Pancreas (tissue), 10 donors: ENCODE measurements around the gene GAB1. TPM values are rescaled to one million over a fixed set of nuclear protein-coding genes. Genes with fewer than 3 reads are reported as not detected.

Experiments
- ATAC-seq, 4 donors: fragments of 200-7000 bp; cut with Tn5 transposase; one replicate each; pipeline versions ENCODE4 v1.8.0 to v1.9.1; 2020; ENCODE audit warnings: mild to moderate bottlenecking in 4 of 4, moderate library complexity in 4 of 4
- DNase-seq, 6 donors: peaks; one replicate each; pipeline ENCODE4 v3.0.0-alpha.2; 2020
- FAIRE-seq: peaks from 2 replicates; lab custom pipeline; 2012; peaks lifted over from hg19 to GRCh38; lab: Jason Lieb, UNC
- H3K27ac ChIP-seq, 4 donors: fragments of 200-600 bp; sonication (generic); 1 replicate in 3 of 4; 2 replicates in 1 of 4; pipeline versions ENCODE4 v1.5.0 to v1.8.0; 2020
- H3K27me3 ChIP-seq, 4 donors: fragments of 200-600 bp; one replicate each; pipeline ENCODE4 v1.8.0; 2021
- H3K36me3 ChIP-seq, 3 donors: fragments of 200-600 bp; sonication (generic) in 1 of 3; one replicate each; pipeline versions ENCODE4 v1.5.0 to v1.8.0; 2020 to 2021
- H3K4me1 ChIP-seq, 3 donors: fragments of 200-600 bp; one replicate each; pipeline ENCODE4 v1.8.0; 2021
- H3K4me3 ChIP-seq, 4 donors: fragments of 200-600 bp; sonication (generic) in 2 of 4; one replicate each; pipeline versions ENCODE4 v1.5.0 to v1.8.0; 2020 to 2021
- H3K9me3 ChIP-seq, 4 donors: fragments of 200-600 bp; one replicate each; pipeline ENCODE4 v1.8.0; 2021
- CTCF ChIP-seq, 4 donors: fragments of 200-600 bp; sonication (generic) in 3 of 4; IDR thresholded peaks; one replicate each; pipeline versions ENCODE4 v1.5.0 to v1.8.0; 2021; ENCODE audit warnings: antibody characterized with exemption in 4 of 4
- WGBS, 2 donors: extraction: QIAGEN DNeasy Blood & Tissue Kit; methylation state at CpG; one replicate each; pipeline ENCODE4 v1.1.7; 2013; 5-methylcytosine and 5-hydroxymethylcytosine counted together
- intact Hi-C, 3 donors: fragments of 100-400 bp; cut with DNase I; formaldehyde crosslinking; loops; one replicate each; pipeline versions ENCODE4 v1.11.1 to v1.14.2; 2022
- polyA plus RNA-seq, 2 donors: library from polyadenylated mRNA; stranded (reverse); fragments of 200-250 nt; gene quantifications; one replicate each; pipeline ENCODE4 v1.2.3, GENCODE V29; 2013
- total RNA-seq, 6 donors: library from RNA; stranded (reverse); fragmentation: NEBNext Ultra II Directional in 4 of 6; extraction: Animal tissue kit (Norgen Biotek cat#: 25700) in 4 of 6; gene quantifications; one replicate each; pipeline versions ENCODE4 v1.2.1 to v1.2.4, GENCODE V29; 2021 to 2023
- donor health status: healthy with polysubstance abuse.
- donor health status: DM: no; HTN: no; CAD: no; lungs with moderate emphysema.
- donor health status: DM: no; HTN: no; CAD: no.
- donor health status: control.
- donor health status: control.
- donor health status: Bipolar disorder and iron deficiency.
- donor health status: DM: yes; HTN: yes; CAD: no.
- donor health status: DM: no; HTN: no; CAD: no.
- donor health status: DM: no; HTN: no; CAD: no.
- donor health status: DM: yes; HTN: yes; CAD: no.

Gene GAB1
- total and polyA plus RNA-seq, 8 donors = 3.0 to 21.2 (median 9.9) TPM

- TF ChIP-seq CTCF (IDR thresholded peaks at IDR 0.05) = no peak
- ATAC-seq = no peak
These were observed 23.2 kb upstream of the GAB1 start for GRCh38 chr4:143313521-143313920.

GRCh38 chr4:143313996-143314395 is 22.7 kb upstream of the GAB1 start:
- DNase-seq = no peak
- no peak overlapping the region for H3K27ac ChIP-seq
- H3K27me3 ChIP-seq = no peaks in the 10 kb centered on the region
- H3K9me3 ChIP-seq = no peaks in the 10 kb centered on the region
- H3K36me3 ChIP-seq = no peaks in the 10 kb centered on the region
- no peak for TF ChIP-seq CTCF (IDR thresholded peaks at IDR 0.05)
- FAIRE-seq = no peak
- no peak for ATAC-seq
- intact Hi-C loops = no loop called here
- H3K4me3 ChIP-seq = no peak overlapping the region
- no peaks in the 10 kb centered on the region for H3K4me1 ChIP-seq

More at GRCh38 chr4:143313521-143313920, 23.2 kb upstream of the GAB1 start:
- no peaks in the 10 kb centered on the region for H3K27me3 ChIP-seq
- H3K4me1 ChIP-seq = no peaks in the 10 kb centered on the region
- no peak overlapping the region for H3K4me3 ChIP-seq
- DNase-seq = no peak
- no peak for FAIRE-seq
- no peaks in the 10 kb centered on the region for H3K9me3 ChIP-seq
- H3K27ac ChIP-seq = no peak overlapping the region
- intact Hi-C loops = no loop called here
- no peaks in the 10 kb centered on the region for H3K36me3 ChIP-seq
- 83 to 90% methylated on average over 1 of the region's 1 CpG for WGBS, 2 donors

GRCh38 chr4:143320113-143320512 is 16.6 kb upstream of the GAB1 start:
- H3K4me3 ChIP-seq = no peak overlapping the region
- DNase-seq (no peak), ATAC-seq (no peak), FAIRE-seq (no peak)
- no peaks in the 10 kb centered on the region for H3K36me3 ChIP-seq
- TF ChIP-seq CTCF (IDR thresholded peaks at IDR 0.05) = no peak
- H3K9me3 ChIP-seq = no peaks in the 10 kb centered on the region
- no peaks in the 10 kb centered on the region for H3K4me1 ChIP-seq
- WGBS, 2 donors = 28 to 29% methylated on average over 1 of the region's 1 CpG
- no peak overlapping the region for H3K27ac ChIP-seq
- intact Hi-C loops = no loop called here
- no peaks in the 10 kb centered on the region for H3K27me3 ChIP-seq

GRCh38 chr4:143326735-143327134 is 9.9 kb upstream of the GAB1 start:
- intact Hi-C loops = no loop called here
- no peak for TF ChIP-seq CTCF (IDR thresholded peaks at IDR 0.05)
- DNase-seq = no peak
- Histone ChIP-seq H3K4me1 (no peaks in the 10 kb centered on the region), H3K4me3 (no peak overlapping the region), H3K27me3 (no peaks in the 10 kb centered on the region), H3K27ac (no peak overlapping the region), H3K36me3 (no peaks in the 10 kb centered on the region), H3K9me3 (no peaks in the 10 kb centered on the region)
- 51 to 67% methylated on average over 4 of the region's 4 CpGs for WGBS, 2 donors
- FAIRE-seq = no peak
- ATAC-seq = no peak

- WGBS, 2 donors = 65 to 77% methylated on average over 6 of the region's 6 CpGs
- FAIRE-seq (no peak), DNase-seq (no peak), ATAC-seq (no peak)
- TF ChIP-seq CTCF (IDR thresholded peaks at IDR 0.05) = no peak
- Histone ChIP-seq H3K27me3 (no peaks in the 10 kb centered on the region), H3K27ac (no peak overlapping the region), H3K4me3 (no peak overlapping the region), H3K4me1 (no peaks in the 10 kb centered on the region), H3K9me3 (no peaks in the 10 kb centered on the region), H3K36me3 (no peaks in the 10 kb centered on the region)
- intact Hi-C loops = no loop called here
These were observed 6.7 kb upstream of the GAB1 start for GRCh38 chr4:143329985-143330384.
